ENCODE results near the gene PLEKHA4.
A peak's percentile ranks its signal among the peaks of the same experiment; 100 is the strongest.
"Not testable (repeated sequence)": the region's sequence is repeated elsewhere in the genome, so short reads cannot be mapped to it uniquely, and the experiment has no call there.

PLEKHA4 gene

DNA sequence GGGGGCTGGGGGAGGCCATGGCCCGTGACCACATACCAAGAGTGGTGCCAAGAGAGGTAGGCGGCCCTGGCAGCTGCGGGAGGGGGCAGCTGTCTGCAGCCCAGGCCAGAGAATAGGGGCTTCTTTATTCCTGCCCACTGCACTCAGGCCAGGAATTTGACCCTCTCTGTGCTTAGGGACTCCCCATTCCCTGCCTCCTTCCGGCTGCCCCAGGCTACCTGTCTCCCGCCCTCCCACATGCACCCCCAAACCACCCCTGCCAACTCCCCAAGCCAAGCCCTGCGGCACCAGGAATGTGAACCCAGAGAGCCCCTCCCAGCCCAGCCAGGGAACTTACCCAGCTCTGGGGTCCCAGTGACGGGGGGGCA is 687 bp downstream of the PLEKHA4 start:
- no peak for DNase-seq (ENCODE audit: low read depth in 4 of 4, low spot score in 1 of 4)

DNA sequence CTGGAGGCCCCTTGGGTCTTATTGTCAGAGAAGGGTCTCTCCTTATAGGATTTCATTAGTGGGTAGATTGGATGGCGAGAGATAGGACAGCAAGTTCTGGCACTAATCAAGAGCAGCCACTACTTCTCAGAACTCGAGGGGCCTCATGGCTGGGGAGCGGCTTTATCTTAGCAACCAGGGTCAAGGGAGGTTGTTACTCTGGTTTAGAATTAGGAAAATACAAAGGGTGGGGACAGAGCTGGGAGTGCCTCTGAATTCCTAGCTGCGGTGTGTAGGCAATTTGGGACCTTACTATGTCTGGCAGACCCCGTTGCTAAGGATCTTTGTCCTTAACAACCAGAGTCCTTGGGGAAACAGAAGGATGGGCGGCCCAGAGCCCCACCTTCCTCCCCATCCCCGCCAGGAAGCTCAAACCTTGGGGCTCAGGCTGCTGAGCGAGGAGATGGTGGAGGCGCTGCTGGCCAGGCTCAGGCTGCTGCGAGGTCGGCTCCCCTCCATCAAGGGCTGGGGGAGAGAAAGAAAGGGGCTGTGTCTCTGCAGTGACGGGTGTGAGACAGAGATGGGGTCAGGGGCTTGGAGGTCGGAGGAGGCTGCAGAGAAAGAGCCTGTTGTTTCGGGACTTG is 1.2 kb downstream of the PLEKHA4 start:
- no peak for DNase-seq (ENCODE audit: low read depth in 4 of 4, low spot score in 1 of 4)

DNA sequence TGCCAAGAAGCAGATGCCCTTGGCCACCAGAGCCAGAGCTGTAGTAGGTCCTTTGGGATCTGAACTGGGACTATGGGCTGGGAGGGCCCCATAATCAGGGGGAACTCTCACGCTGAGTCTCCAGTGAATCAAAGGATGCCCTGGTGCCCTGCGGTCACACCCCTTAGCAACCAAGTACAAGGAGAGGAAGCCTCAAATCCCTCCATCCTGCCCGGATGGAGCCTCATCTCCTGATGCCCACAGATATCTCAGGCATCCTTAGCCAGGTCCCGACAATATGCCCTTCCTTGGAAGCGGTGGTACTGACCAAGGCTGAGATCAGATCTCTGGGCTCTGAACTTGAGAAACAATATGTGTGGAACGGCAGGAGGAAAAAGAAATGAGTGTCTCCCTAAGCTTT is 1.7 kb downstream of the PLEKHA4 start:
- DNase-seq (ENCODE audit: low read depth in 4 of 4, low spot score in 1 of 4): no peak

DNA sequence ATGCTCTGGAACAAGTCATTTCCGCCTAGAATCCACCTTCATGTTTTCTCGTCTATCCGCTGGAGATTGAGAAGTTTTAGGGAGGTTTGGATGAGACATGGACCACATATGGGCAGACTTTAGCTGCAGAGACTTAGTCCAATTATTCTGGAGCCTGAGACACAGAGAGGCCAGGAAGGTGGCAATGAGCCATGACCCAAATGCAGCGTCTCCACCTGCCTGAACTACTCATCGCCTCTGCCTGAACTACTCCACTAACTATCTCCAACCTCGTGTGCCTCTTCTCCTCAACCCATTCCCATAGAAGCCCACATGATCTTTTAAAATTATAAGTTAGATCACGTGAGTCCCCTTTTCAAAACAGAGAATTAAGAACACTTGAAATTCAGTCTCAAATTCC is 5.6 kb downstream of the PLEKHA4 start:
- no peak for DNase-seq (ENCODE audit: low read depth in 4 of 4, low spot score in 1 of 4)

DNA sequence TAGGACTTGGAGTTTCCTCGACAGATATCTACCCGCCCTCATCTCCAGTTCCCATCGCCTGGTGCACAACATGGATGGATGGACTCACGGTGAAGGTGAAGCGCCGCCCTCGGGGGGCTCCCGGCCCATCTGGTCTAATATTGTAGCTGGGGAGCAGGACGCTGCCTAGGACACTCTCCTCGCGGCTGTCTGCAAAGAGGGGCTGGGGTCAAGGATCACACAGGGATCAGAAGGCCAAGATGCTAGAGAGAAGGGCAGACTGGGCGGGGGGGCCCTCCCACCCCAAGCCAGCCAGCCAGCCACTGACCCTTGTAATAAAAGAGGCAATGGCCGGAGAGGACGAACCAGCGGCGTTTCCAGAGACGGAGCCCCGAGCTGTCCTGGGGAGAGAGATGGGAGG is 7.1 kb downstream of the PLEKHA4 start:
- no peak for DNase-seq (ENCODE audit: low read depth in 4 of 4, low spot score in 1 of 4)

DNA sequence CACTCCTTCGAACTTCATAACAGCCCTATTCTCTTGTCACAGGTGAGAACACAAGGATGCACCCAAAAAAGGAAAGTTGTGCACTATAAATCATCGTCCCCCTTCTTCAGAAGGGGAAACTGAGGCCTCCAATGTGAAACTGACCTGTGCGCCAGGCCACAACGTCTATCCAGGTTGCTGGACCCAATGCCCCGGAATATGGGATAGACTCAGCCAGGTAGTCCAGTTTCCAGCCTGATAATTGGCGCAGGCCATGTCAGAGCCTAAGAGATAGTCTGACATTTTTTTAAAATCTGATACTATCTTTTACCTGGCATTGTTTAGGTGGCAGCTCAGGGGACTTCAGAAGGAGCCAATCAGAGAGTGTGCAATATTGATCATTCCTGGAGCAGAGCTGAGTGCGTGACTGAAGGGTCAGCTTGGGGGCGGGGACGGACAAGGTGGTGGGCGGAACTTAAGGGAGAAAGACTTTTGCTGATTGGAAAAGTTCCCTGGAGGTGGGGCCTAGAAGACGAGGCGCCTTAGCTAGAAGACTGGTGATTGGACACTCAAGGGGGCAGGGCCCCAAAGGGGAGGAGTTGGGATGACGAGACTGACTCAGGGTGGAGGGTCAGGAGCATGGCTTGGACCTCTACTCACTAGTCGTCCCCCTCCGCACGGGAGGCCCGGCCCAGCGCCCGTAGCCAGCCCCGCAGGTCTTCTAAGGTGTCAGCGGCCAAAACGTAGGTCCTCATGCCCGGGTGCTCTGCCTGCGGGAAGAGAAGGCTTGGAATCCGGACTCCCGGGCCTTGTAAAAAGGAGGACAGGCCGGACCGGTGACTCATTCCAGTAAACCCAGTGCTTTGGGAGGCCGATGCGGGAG is 8.5 kb downstream of the PLEKHA4 start:
- no peak for DNase-seq (ENCODE audit: low read depth in 4 of 4, low spot score in 1 of 4)

DNA sequence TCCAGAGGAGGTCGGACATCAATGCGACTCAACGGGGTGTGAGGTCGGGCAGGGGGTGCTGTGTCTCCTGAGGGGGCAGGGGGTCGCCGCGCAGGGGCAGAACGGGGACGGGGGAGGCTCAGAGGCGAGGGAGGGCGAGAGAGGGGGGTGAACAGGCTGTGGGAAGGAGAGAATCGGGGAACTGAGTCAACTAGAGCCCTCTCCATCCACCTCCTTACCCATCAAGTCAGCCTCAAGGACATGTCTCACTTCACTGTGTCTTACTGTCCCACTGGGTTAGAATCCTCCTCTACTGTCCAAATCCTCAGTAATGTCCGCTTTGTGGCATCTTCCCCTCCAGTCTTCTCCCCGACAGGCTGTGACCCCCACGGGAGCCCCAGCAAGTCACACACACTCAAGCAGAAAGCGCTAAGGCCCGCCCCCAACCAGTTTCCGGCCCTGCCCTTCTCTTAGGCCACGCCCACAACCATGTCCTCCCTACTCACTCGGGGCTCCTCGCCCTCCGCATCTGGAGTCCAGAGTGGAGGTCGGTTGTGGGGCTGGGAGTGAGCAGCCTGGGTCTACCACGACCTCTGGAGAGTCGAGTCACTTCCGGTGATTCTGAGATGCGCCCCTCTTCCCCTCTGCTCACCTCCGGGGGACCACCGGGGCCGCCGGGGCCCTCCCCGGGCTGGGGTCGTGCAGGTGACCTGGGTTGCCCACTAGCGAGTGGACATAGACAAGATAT is 9.3 kb downstream of the PLEKHA4 start:
- peak in 2 of 4 experiments; percentile 69 to 83 for DNase-seq (ENCODE audit: low read depth in 4 of 4, low spot score in 1 of 4)

DNA sequence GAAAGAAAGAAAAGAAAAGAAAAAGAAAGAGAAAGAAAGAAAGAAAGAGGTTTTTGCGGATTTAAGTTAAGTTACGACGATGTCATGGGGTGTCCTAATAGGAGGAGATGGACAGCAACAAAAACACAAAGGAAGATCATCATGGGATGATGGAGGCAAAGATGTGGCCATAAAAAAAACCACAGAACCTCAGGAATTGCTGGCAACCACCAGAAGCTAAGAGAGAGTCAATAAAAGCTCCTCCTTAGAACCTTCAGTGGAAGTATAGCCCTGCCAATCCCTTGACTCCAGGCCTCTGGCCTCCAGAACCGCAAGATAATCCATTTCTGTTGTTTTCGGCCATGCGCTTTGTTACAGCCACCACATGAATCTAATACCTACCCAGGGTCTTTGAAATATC is 11.5 kb downstream of the PLEKHA4 start:
- no peak for DNase-seq (ENCODE audit: low read depth in 4 of 4, low spot score in 1 of 4)

DNA sequence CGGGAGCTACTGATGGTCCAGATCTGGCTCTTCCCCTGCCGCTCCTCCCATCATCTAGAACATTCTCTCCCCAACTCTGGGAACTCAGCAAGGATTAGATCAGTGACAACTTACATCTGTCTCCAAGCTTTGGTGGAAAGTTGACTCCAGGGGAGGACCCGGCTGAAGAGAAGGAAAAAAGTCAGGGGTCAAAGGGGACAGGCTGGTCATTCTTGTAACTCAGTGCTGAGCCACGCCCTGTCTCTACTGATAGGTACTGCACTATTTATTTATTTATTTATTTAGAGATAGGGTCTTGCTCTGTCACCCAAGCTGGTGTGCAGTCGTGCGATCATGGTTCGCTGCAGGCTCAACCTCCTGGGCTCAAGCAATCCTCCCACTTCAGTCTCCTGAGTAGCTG is 14.3 kb downstream of the PLEKHA4 start:
- no peak for DNase-seq (ENCODE audit: low read depth in 4 of 4, low spot score in 1 of 4)

DNA sequence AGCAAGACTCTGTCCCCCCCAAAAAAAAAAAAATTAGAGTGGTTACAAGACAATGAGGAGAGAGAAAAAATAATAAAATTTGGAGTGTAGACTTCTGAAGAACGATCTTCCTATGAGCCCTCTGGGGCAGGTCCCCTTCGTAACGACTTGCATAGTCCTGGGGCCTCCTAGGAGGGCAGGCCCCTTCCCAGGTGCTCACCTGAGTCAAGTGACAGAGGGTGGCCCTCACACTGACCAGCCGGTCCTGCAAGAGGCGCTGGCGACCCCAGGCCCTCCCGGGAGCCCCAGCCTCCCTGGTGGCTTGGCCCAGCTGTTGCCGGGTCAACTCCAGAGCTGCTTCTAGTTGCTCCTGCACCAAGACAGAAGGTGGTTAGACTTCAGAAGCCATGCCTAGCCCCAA is 14.9 kb downstream of the PLEKHA4 start:
- DNase-seq (ENCODE audit: low read depth in 4 of 4, low spot score in 1 of 4): no peak

DNA sequence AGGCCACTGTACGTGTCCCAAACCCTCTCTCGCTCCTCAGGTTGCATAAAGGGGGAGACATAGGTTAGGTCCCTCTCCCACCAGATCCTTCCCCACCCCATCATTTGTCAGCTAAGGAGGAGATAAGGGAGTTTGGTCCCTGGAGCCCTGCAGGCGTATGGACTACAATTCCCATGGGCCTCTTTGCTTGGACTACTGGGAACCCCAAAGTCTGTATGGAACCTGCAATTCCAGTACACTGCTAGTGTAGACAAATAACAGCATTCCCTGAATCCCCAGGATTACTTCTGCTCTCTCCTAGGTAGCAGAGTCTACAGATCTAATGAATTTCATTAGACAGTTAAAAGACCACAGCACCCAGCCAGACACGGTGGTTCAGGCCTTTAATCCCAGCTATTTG is 16.1 kb downstream of the PLEKHA4 start:
- no peak for DNase-seq (ENCODE audit: low read depth in 4 of 4, low spot score in 1 of 4)

DNA sequence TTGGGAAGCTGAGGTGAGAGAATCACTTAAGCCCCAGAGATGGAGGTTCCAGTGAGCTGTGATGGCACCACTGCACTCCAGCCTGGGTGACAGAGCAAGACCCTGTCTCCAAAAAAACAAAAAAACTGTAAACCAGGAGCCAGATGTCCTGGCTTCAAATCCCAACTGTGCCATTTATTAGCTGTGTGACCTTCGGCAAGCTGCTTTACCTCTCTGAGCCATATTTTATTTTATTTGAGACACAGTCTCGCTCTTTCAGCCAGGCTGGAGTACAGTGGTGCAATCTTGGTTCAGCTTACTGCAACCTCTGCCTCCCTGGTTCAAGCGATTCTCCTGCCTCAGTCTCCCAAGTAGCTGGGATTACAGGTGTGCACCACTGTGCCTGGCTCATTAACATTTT is 21.8 kb downstream of the PLEKHA4 start:
- DNase-seq (ENCODE audit: low read depth in 4 of 4, low spot score in 1 of 4): not testable (repeated sequence)

DNA sequence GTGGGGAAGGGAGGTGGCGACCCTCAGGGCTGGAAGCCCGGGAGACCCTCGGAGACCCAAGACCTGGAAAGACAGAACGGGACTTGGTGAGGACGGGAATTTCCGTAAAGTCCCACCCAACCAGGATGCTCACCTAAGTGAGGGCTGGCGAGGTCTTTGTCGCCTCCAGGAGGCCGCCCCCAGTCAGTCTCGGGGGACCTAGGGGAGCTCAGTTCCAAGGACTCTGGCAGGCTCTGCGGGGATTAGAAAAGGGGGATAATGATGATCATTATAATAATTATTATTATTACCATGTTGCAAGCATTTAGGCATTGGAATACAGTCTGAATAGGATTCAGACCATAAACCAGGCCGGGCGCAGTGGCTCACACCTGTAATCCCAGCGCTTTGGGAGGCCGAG is 23.0 kb downstream of the PLEKHA4 start:
- no peak for DNase-seq (ENCODE audit: low read depth in 4 of 4, low spot score in 1 of 4)

DNA sequence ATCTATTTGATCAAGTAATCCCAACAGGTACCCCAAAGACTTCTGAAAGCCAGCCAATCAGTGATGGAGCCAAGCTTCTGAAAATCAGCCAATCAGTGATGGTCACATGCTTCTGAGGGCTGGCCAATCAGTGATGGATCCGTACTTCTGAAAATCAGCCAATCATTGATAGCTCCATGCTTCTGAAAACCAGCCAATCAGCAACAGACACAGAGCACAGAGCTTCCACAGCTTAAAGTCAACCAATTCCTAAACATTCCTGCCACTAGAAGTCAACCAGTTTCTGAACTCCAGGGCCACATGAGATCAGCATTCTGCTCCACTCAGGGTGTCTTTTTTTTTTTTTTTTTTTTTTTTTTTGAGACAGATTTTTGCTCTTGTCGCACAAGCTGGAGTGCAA is 23.9 kb downstream of the PLEKHA4 start:
- DNase-seq (ENCODE audit: low read depth in 4 of 4, low spot score in 1 of 4): no peak

DNA sequence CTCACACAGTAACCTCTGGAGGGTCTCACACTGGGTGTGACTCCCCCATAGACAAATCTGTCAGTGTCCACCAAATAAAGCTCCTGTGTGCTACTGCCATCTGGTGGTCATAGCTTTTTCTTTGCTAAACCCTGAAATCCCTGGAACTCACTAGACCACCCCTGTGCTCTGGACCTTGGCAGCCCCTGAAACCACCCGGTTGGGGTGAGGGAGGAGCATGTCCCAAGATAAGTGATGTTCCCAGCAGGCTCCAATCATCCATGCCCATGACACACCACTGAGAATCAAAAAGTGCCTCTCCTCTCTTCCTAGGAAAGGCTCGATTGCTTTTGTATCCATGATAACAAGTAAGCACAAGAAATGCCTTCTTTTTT is 25.6 kb downstream of the PLEKHA4 start:
- peak in 2 of 4 experiments; percentile 25 to 45 for DNase-seq (ENCODE audit: low read depth in 4 of 4, low spot score in 1 of 4)

DNA sequence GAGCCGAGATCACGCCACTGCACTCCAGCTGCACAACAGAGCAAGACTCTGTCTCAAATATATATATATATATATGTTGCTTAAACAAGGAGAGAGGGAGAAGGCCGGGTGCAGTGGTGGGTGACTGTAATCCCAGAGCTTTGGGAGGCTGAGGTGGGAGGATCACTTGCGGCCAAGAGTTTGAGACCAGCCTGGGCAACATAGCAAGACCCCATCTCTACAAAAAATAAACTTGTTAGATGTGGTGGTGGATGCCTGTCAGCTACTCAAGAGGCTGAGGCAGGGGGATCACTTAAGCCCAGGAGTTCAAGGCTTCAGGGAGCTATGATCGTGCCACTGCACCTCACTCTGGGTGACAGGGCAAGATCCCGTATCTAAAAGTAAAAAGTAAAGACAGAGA is 26.8 kb downstream of the PLEKHA4 start:
- no peak for DNase-seq (ENCODE audit: low read depth in 4 of 4, low spot score in 1 of 4)

DNA sequence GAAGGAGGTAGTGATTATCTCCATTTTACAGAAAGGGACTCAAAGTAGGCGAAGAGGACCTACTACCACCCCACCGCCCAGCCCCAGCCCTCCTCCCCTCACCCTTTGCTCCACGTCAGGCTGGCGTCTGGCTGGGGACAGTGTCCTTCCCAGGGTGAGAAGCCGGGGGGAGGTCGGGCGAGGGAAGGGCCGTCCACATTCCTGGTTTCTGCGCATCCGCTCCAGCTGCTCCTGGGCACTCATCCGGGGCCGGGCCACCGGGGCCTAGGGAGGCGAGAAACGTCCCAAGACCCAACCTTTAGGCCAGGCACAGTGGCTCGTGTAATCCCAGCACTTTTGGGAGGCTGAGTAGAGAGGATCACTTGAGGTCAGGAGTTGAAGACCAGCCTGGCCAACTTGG is 27.4 kb downstream of the PLEKHA4 start:
- no peak for DNase-seq (ENCODE audit: low read depth in 4 of 4, low spot score in 1 of 4)

DNA sequence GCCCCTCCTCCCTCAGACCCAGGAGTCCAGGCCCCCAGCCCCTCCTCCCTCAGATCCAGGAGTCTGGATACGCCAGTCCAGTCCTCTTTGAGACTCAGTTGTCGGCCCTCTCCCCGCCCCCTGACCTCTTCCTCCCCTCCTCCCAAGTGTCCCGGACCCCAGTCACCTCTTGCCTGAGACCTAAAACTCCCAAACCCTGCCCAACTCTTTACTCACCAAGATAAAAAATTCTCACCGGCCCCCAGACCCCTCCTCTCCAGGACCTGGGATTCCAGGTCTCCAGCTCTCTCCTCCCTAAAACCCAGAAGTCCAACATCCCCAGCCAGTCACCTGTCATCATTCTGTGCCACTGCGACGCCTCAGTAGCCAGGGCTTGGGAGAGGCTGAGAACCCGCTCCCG is 30.7 kb downstream of the PLEKHA4 start:
- no peak for DNase-seq (ENCODE audit: low read depth in 4 of 4, low spot score in 1 of 4)

DNA sequence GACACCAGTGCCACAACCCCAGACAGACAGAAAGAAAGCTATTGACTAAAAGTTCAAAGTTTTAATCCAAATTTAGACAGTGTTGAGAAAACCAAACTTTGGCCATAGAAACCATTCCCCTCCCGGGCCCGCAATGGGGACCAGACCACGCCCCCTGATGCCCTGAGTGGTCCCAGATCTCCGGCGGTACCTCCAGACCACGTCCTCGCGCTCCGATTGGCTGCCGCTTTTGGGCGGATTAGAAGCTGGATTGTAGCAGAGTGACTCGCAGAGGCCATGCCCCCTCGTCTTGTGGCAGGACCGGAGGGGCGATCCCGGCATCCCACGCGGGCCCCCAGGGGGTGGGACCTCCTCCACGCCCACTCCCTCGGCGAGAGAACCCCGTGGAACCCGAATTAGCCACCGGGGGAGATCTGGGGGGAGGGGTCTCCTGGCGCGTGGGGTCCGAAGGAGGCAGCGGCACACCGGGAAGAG is 31.3 kb downstream of the PLEKHA4 start:
- peak; percentile 49 to 71 (median 60) for DNase-seq (ENCODE audit: low read depth in 4 of 4, low spot score in 1 of 4)

DNA sequence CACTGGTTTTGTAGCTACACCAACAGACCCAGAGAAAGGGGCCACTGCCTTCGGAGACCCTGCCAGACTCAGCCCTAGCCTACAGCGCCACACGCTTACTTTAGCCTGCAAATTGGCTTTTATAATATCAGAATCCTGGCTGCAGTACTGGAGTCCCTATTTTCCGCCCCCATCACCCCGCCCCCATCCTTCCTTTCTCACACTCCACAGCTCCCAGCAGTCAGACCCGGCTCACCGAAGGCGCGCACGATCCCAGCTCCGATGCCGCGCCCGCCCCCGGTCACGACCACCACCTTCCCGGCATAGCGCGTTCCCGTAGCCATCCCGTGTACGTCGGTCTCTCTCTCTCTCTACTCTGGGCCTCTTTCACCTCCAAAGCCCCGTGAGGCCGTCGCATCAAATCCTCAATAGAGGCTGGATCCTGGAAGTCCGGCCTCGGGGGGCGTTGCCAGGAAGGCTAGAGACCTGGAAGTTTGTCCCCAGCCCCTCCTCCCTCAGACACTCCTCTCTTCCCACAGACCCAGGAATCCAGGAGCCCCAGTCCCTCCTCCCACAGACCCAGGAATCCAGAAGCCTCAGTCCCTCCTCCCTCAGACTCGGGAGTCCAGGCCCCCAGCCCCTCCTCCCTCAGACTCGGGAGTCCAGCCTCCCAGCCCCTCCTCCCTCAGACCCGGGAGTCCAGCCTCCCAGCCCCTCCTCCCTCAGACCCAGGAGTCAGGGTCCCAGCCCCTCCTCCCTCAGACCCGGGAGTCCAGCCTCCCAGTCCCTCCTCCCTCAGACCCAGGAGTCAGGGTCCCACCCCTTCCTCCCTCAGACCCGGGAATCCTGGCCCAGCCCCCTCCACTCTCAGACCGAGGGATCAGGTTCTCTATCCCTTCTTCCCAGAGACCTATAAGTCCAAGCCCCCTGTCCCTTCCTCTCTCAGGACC is 32.1 kb downstream of the PLEKHA4 start, which contains the start of gene HSD17B14:
HSD17B14 (minus strand) TSS at position 403 of the 929 bp plus-strand sequence; CDS start at position 323, 80 bp downstream.
- no peak for DNase-seq (ENCODE audit: low read depth in 4 of 4, low spot score in 1 of 4)

DNA sequence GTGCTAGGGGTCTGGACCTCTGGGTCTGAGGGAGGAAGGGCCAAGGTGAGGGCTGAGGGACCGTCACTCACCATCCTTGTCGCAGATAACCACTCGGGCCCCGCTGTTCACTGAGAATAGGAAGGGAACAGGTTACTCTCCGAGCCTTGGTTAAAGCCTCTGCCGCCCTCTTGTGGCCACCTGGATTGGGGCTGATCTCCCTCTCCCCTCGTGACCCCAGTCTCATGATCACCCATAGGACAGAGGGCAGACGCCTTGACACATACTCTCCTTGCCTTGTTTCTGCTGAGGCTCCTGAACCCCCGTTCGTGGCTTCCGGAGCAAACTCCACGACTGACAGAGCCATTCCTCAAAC is 32.7 kb downstream of the PLEKHA4 start:
- peak; percentile 88 to 93 (median 92) for DNase-seq (ENCODE audit: low read depth in 4 of 4, low spot score in 1 of 4)
